Activated CD4-positive, alpha-beta T cell treated with anti-CD3 and anti-CD28 coated beads, Interleukin-2, Interleukin-4, amounts not matched to agents 100 ng/mL and 50 ng/mL, durations not matched to agents 16 hours and 8 hours (primary cell): ENCODE data around the gene CACNA2D2.

Experiments used
- DNase-seq: peaks from one replicate; pipeline ENCODE4 v3.0.0-alpha.2; 2020; ENCODE audit warnings: low spot score

The CACNA2D2 gene

GRCh38 chr3:50503504-50504342 lies at the start of gene CACNA2D2:
TSS of gene CACNA2D2 (minus strand) at chr3:50503634. CDS start at chr3:50503423, 211 bp downstream.
- peak; percentile 18 for DNase-seq

- no peak for DNase-seq
Measured at GRCh38 chr3:50552598-50552997, 49.2 kb upstream of the CACNA2D2 start.

GRCh38 chr3:50551681-50552435 lies 48.4 kb upstream of the CACNA2D2 start:
- no peak for DNase-seq

- no peak for DNase-seq
Measured at GRCh38 chr3:50551054-50551659, 47.7 kb upstream of the CACNA2D2 start.

GRCh38 chr3:50550079-50550736 lies 46.8 kb upstream of the CACNA2D2 start:
- DNase-seq = peak; percentile 55

GRCh38 chr3:50549226-50549625 lies 45.8 kb upstream of the CACNA2D2 start:
- DNase-seq = no peak

- no peak for DNase-seq
Measured at GRCh38 chr3:50545781-50546180, 42.3 kb upstream of the CACNA2D2 start.

- DNase-seq = peak; percentile 47
Measured at GRCh38 chr3:50542177-50543034, 39.0 kb upstream of the CACNA2D2 start.

GRCh38 chr3:50539356-50540286 lies 36.2 kb upstream of the CACNA2D2 start:
- no peak for DNase-seq

- DNase-seq = no peak
Measured at GRCh38 chr3:50537421-50538129, 34.1 kb upstream of the CACNA2D2 start.

GRCh38 chr3:50536471-50537180 lies 33.2 kb upstream of the CACNA2D2 start:
- DNase-seq = no peak

- no peak for DNase-seq
Measured at GRCh38 chr3:50534681-50535330, 31.4 kb upstream of the CACNA2D2 start.

GRCh38 chr3:50533807-50534461 lies 30.5 kb upstream of the CACNA2D2 start:
- DNase-seq = no peak

GRCh38 chr3:50533316-50533715 lies 29.9 kb upstream of the CACNA2D2 start:
- no peak for DNase-seq

GRCh38 chr3:50532062-50532705 lies 28.8 kb upstream of the CACNA2D2 start:
- DNase-seq = no peak

GRCh38 chr3:50531201-50531600 lies 27.8 kb upstream of the CACNA2D2 start:
- no peak for DNase-seq
